Stimulated activated CD4-positive, alpha-beta T cell treated with anti-CD3 and anti-CD28 coated beads, TNF-alpha, amount 100 ng/mL, for 24 hours (primary cell): ENCODE measurements around the gene PACS2.
"Not testable (repeated sequence)": the region's sequence is repeated elsewhere in the genome, so short reads cannot be mapped to it uniquely, and the experiment has no call there.

Source experiments
- DNase-seq, 3 experiments: peaks; one replicate each; pipeline ENCODE4 v3.0.0-alpha.2; 2020; ENCODE audit warnings: low read depth in 3 of 3

PACS2 gene

DNA sequence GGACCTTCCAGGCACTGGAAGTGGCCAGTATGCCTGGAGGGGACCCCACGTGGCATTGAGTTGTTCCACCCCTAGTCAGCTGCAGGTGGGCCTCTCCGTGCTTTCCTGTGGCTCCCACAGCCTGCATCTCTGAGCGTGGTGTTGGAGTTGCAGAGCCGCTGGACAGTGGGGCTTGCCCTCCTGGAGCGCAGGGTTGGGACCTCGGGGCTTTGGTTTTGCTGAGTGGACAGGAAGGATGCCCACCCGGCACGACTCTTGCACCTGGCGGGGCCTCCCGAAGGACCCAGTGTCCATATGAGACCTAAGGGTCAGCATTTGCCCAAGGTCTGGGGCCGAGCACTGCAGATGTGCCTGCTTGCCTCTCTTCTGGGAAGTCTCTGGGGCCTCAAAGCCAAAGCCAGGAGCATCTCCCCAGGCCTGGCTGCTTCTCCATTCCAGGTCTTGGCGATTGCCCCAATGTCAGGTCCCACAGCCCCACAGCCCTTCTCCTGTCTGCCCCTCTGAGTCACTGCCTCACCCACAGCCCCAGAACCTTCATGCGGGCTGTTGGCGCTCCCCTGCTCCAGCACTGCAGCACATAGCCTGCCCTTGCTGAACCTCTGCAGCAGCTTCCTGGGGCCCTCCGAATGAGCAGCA, 1.5 kb downstream of the PACS2 start:
- DNase-seq, result no peak

DNA sequence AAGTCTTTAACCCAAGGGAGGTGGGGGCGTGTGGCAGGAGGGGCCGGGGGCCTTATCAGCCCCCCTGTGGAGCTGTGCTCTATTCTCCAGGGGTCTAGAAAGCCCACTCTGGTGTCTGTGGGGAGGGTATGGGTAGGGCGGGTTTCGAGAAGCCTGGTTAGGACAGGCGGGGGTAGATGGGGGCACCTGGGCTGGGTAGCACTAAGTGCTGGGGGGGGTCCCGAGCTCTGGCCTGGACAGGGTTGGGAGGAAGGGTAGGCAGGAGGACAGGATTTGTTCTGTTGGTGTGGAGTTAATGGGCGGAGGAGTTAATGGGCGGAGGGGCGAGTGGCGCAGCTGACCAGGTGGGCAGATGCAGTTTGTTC, 2.0 kb downstream of the PACS2 start:
- no peak for DNase-seq

- DNase-seq, result no peak
These were observed 2.5 kb downstream of the PACS2 start for GRCh38 chr14:105316968-105317510.

DNA sequence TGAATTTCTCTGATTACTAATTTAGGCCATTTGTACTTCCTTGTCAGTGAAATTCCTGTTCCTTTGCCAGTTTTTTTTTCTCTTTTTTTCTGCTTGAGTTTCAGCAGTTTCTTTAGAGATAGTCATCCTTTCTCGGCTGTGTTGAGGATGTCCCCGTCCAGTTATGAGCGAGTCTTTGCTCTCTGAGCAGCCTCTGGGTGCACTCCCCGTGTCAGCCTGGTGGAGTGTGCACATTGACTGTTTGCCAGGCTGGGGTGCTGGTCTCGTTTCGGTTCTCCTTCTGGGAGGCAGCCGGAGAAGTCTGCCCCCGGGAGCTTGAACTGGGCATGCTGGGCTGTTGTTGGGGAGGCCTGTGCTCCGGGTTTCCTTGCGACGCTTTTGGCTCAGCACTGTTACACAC, 3.0 kb downstream of the PACS2 start:
- DNase-seq, result no peak

- DNase-seq, result no peak
These were observed 8.4 kb downstream of the PACS2 start for GRCh38 chr14:105322791-105323556.

GRCh38 chr14:105323663-105324062, 9.1 kb downstream of the PACS2 start:
- DNase-seq, result no peak

DNA sequence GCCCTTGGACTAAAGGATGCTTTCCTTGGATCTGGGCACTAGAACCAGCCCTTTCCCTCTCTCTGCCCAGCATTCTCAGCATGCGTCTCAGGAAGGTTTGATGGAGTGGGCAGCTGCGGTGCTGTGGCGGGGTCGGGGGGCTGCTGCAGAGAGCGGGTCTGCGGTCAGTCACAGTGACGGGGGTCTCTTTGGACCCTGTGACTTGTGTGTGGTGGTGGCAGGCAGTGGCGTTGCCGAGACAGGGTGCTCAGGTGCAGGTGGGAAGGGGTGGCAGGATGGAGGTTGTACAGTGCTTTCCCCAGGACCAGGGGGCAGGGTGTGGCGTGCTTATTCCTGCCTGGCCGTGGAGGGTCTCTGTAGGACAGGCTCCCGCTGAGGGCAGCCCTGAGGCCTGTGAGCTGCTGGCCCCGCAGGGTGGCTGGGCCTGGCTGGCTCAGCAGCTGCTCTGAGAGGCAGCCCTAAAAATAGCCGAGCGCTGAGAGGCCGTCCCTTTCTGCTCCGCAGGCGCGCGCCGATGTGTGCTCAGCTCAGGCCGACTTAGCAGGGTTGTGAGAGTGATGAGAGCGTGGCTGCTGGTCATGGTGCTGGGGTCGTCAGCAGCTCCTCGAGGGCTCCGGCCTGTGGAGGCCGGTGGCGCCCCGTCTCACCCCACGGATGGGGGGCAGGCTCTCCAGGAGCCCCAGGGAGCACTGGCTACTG, 9.7 kb downstream of the PACS2 start:
- DNase-seq, result no peak

DNA sequence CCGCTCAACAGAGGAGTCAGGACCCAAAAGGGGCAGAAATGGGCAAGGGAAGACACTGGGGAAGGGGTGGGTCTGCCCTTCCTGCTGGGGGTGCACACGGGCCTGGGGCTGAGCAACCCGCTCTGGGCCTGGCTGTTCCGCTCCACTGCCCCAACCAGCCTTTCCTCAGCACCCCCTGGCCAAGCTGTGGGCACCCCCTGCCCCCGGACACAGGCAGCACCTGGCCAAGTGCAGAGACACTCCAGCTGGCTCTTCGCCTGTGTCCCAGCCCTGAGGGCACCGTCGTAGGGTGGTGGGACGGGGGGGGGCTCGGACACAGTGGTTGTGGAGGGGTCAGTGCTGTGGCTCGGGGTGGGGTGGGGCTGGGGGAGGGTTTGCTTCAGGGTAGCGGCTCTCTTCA, 10.3 kb downstream of the PACS2 start:
- DNase-seq, result no peak

- no peak for DNase-seq
These were observed 10.8 kb downstream of the PACS2 start for GRCh38 chr14:105325303-105325702.

DNA sequence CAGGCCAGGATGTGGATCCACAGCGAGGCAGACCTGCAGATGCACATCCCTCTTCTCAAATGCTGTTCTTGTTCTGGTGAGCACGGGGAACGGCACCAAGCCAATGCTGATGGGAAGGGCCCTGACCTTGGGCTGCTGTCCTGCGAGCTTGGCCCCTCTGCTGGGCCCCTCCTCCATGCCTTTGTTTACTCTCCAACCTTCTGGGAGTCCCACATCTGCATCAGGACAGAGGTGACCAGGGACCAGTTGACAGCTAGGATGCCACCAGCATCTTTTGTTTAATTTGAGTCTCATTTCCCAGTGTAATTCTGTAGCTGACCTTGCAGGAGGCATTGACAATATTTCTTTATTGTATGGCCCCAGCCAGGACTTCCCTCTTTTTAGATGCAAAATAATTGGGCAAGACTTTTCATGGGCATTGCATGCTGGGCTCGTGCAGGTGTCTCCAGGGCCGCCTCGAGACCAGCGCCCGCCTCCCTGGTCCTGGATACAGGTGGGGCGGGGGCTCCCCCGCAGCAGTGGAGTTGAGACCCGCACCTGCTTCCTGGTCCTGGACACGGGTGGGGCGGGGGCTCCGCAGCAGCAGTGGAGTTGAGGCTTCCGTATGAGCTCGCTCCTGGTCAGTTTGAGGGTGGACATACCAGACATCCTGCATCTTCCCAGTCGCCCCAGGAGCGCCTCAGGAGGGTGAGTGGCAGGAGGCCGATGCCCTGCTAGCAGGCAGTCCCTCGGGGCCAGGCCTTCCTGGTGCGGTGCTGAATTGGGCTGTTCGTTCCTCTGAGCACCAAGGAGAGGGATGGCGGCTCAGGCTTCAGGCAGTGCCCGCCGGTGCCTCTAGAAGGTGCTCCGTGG, 11.4 kb downstream of the PACS2 start:
- no peak for DNase-seq

- no peak for DNase-seq
These were observed 12.0 kb downstream of the PACS2 start for GRCh38 chr14:105326568-105326867.

DNA sequence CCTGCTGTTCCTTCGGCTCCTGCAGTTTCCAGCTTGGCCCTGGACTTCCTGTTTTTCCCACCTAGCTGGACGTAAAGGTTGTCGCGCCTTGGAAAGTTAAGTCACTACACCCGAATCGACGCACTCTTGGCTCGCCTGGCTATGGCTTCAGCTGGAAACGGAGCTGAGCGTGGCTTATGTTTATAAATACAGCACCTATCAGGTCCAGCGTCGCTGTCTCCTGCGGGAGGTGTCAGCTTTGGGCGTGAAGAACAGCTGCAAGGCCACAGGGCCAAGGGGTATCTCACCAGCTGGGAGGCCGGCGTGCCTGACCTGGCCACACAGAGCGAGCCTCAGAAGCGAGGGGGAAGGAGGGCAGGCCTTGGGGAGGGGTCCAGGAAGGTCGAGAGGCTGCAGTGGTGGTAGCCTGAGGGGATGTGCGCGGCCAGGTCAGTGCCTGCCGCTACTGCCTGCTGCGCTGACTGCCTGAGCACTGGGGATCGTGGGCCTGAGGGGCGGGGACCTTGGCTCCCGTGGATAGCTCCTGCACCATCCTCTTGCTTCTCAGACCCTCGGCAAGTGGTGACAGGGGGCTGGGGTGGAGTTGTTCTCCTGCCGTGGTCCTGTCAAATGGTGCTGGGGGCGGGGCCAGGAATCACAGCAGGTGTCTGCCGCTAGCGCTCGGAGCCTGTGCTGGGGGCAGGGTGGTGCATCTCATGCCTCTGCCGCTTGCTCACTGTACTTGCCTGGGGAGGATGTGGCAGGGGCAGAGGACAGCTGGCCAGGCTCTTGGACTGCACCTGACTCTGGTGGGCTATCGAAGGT, 12.5 kb downstream of the PACS2 start:
- no peak for DNase-seq

DNA sequence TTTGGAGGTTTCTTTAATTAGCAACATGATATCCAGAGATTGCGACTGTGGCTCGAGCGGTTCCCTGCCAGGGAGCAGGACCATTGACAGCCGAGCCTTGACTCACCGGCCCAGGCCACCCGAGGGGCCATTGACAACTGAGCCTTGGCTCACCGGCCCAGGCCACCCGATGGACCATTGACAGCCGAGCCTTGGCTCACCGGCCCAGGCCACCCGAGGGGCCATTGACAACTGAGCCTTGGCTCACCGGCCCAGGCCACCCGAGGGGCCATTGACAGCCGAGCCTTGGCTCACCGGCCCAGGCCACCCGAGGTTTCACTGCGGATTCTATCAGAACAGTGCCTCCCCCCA, 13.1 kb downstream of the PACS2 start:
- DNase-seq, result not testable (repeated sequence)

DNA sequence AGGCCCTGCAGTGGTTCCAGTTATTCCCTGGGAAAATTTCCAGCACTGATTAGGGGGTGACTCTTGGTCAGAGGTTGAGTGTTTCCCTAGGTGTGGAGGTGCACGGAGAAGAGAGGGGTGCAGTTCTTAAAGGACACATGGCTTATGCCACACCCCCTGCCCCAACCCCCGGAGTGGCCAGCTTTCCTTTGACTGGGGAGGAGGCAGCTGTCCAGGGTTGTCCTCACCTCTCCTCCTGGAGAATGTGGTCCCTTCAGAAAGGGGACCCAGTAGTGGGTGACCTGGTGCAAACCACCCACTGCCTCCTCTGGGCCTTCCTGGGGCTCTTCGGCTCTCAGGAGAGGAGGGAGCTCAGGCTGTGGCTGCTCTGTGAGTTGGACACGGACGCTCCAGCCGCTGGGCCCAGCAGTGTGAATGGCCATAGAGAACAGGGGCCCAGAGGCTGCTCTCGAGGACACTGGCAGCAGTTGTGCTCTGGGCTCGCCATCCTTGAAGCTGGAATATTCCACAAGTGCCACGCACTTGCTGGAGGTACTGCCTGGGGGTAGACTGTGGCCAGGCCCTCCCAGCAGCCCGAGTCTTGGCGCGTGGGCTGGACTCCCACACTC, 13.6 kb downstream of the PACS2 start:
- no peak for DNase-seq

DNA sequence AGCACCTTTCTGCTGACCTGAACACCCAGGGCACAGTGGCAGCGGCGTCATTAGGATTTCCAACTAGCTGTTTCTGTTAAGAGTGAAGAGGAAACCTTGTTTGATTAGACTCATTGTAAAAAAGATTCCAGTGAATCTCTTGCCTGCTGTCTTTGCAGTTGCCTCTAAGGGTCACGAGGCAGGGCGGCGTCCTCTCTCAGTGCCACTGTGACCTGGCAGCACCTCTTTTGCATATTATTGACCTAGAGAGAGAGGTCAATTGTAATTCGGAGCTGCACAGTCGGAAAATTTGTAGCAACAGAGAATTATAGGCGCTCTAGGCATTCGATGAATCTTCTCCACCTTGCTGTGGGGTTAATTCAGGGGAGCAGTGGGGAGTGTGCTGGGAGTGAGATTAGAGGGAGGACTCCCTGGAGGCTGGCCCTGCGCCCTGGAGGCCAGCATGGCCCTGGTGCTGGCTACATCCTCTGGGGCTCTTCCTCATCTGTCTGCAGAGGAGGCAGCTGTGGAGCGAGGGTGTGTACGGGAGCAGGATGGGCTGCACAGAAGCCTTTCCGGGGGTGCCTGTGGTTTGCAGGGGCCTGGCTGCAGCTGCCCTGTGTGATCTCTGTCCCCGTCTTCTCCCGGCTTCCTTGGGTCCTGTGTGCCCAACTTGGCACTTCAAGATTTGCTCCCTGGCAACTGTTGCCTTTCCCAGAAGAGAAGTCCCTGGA, 14.3 kb downstream of the PACS2 start:
- DNase-seq, result no peak

DNA sequence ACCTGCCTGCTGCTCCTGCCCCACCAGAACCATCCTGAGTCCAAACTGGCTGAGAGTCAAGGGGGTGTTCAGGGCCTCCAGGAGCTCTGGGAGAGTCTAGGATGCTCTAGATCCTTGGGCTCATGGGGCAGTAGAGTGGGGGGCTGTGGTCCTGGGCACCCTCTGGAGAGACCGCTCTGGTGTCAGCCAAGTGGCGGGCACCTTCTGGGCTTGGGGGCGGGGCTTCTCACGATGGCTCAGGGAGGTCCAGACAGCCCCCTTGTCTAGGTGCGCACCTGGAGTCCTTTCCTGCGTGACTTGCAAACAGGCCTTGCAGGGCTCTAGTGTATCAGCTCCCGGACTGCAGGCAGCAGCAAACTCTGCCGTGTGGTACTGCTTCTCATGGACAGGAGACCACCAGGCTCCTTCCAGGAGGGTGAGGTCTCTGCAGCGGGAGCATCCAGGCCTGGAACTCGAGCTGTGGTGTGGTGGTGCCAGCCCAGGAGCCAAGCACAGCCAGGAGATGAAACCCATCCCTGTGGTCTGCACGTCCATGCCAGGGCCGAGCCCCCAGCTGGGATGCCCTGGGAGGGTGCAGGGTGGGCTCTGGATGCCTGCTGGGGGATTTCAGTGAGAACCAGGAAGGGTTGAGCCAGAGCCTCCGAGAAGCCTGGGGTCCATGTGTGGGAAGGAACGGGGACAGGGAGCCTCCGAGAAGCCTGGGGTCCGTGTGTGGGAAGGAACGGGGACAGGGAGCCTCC, 15.0 kb downstream of the PACS2 start:
- no peak for DNase-seq

GRCh38 chr14:105330491-105330895, 15.9 kb downstream of the PACS2 start:
- peak in 1 of 3 experiments; percentile 12 for DNase-seq

DNA sequence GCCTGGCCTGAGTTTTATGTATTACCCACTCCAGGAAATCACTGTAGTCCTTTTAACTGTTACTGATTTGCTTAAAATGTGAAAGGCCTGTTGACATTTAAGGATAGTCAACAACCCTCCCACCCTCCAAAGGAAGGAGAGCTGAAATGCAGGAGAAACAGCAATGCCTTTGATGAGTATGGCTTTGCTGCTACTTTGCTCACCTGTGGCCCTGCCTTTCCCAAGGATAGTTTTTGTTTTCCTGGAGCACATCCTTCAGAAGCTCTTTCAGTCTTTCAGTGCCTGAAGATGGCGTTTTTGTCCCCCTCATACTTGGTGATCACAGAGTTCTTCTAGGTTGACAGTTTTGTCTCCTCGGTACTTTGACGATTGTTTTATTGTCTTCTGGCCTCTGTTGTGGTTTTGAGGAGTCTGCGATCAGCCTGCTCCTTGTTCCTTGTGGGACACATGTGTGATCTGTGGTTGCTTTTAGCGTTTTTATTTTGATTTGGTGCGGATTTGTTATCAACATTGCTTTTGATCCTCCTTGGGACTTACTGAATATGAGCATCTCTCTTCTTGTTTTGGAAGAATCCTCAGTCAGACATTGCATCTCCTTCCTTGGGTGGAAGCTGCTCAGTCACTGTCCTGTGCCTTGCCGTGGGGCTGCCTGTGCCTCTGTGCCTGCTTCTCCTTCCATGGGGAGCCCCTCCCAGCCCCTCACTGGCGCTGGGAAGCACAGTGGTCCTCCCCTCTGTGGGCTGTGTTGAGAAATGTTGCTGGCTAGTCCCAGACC, 17.2 kb downstream of the PACS2 start:
- DNase-seq, result no peak
